HG02678 (cell line): Measurements from ENCODE around the gene PRPS1.
"Not testable (repeated sequence)": the region's sequence is repeated elsewhere in the genome, so short reads cannot be mapped to it uniquely, and the experiment has no call there.

Source experiments
- ATAC-seq: cut with Tn5 transposase; IDR thresholded peaks from one replicate; pipeline ENCODE4 v1.9.1; 2021; ENCODE audit warnings: mild to moderate bottlenecking, moderate library complexity; ENCODE audit not compliant: unreplicated experiment

Gene PRPS1

DNA sequence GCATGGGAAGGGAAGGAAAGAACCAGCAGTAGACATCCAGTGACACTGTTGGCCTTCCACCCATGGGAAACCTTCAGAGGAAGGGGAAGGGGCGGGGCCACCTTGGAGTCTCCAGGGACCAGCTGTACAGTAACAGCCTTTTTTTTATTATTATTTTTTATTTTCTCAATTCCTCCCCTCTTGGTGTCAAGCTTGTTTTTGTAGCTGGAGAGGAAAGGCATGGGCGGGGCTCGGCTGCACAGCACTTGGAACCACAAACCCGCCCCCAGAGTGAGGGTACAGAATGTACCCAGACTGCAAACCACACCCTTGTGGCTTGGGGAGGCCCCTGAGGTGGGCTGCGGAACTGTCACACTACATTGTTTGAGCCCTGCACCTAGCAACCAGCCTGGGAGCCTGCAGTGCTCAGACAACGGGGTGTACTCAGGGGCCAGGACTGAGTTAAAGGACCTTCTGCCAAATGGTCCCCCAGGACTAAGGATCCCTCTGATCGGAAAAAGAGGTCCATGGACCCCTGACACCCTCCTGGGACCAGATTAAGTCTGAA is 45.7 kb downstream of the PRPS1 start:
- peak; percentile 88 for ATAC-seq

GRCh38 chrX:107674480-107675364 is 46.4 kb downstream of the PRPS1 start:
- peak; percentile 5 for ATAC-seq

DNA sequence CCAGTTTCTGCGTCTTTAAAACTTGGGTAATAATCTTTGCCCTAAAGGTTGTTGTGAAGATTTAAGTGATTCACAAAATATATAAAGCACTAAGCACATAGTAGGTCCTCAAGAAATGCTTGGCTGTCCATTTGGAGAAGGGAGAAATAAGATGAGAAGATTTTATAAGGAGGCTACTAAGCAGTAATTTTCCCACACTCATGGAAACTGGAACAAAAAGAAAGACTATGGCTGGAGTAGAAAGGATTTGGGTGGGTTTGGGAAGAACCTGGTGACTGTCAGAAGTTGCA is 47.0 kb downstream of the PRPS1 start:
- no peak for ATAC-seq

GRCh38 chrX:107675823-107676555 is 47.7 kb downstream of the PRPS1 start:
- ATAC-seq = no peak

DNA sequence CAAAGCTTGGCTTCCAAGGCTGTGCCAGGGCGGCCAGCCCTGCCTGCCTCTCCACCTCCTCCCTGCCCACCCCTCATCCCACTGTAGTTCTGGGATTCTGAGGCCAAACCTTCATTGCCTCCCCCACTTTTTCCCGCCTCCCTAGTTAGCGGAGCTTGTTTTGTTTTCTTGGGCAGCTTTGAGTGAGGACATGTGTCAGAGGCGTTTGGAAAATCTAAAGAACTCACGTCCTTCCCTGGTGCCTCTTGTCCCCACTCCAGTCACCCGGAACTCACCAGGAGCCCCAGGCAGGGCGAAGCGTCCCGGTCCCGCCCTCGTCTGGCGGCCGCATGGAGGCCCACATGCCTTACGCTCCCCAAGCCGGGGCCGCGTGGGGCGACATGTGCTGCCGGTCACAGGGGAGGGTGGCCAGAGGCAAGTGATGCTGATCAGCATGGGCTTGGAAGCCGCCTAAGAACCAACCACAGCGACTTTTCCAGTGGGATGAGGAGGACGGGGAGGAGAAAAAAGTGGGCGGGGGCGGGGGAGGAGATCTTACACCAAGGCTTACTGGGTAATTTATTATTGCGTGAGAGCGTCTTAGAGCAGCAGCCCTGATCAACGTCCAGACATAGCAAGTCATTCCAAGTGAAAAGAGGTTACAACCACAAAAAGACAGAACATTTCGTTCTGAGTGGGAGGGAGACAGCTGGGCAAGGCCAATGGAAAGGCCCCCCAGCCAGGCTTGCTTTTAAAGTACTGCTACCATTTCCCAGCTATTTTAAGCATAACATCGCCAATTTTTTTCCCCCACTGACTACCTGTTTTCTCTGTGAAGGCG is 48.5 kb downstream of the PRPS1 start:
- ATAC-seq = peak; percentile 19

- ATAC-seq = no peak
These were observed 49.2 kb downstream of the PRPS1 start for GRCh38 chrX:107677501-107677901.

DNA sequence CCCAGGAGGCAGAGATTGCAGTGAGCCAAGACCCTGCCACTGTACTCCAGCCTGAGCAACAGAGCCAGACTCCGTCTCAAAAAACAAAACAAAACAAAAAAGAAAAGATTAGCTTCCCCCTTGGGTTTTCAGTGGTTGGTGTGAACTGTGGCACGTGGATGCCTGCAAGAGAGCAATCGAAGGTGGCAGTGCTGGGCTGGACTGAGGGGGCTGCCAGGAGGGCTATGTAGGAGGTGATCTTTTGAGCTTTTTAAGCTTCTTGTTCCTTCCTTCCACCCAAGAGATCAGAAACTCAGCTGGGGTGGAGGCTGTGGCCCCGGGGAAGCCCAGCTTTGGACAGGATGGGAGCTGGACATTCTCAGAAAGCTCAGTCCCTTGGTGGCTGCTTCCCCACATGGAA is 49.6 kb downstream of the PRPS1 start:
- ATAC-seq = no peak

- ATAC-seq = no peak
These were observed 50.8 kb downstream of the PRPS1 start for GRCh38 chrX:107678957-107679740.

DNA sequence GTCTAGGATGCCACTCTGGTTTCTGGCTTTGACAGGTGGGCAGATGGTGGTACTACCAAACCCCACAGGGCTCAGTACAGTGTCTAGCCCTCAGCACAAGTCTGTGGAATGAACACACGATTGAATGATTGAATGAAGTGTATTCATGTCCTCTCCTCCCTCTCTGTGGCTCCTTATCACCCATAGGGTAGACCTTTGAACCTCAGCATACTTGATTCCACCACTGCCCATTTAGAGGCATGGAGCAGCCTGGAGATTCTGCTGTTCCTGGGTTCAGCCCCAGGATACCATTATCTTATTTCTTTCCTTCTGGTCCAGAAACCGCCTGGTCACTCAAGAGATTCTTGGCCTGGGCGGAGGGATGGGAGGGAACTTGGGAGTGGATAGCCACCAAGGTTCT is 53.9 kb downstream of the PRPS1 start:
- ATAC-seq = no peak

DNA sequence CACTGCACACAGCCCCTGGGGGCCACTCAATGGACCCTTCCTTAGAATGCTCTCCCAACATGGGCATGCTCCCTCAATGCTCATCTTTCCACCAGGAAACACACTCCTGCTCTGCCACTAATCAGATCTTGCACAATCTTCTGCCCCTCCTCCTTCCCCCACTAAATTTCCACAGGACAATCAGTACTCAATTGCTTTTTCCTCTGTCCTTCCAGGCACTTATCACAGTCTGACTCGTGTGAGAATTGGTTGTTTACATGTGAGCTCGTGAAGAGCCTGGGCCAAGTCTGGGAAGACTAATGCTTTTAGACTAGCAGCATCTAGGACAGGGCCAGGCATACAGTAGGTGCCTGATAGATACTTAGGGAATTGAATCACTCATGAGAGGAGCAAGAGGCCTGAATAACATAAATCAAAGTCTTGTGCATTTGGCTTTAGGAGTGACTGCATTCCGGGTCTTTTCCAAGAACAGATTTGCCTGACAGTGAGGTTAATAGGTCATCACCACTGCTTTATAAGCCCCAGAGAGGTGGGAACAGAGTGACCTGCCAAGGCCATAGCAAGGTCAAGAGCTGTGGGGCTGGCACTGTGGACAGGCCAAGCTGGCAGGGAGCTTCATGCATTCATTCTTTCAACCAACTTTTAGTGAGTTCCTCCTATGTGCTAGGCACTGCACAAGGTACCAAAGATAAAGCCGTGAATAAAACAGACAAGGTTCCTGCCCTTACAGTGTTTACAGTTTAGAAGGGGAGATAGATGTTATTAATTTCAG is 55.0 kb downstream of the PRPS1 start:
- no peak for ATAC-seq

- no peak for ATAC-seq
These were observed 55.6 kb downstream of the PRPS1 start for GRCh38 chrX:107683931-107684330.

DNA sequence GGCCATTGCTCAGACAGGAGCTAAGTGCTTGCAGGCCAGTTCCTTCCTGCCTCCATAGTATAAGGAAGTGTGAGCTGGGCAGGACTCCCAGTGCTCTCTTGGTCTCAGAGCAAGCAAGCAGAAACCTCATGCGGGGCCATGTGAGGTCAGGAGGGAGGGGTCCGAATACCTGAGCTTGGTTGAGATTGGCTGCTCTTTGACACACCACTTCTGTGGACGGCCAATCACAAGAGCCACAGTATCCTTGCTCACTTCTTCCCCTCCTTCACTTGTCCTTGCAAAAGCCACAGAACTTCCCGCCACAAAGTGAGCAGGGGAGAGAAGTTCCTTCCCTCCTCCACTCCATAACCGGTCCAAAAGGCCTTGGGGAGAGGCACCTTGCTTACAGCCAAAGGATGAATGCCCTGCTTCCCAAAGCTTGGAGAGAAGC is 56.7 kb downstream of the PRPS1 start:
- peak; percentile 93 for ATAC-seq

DNA sequence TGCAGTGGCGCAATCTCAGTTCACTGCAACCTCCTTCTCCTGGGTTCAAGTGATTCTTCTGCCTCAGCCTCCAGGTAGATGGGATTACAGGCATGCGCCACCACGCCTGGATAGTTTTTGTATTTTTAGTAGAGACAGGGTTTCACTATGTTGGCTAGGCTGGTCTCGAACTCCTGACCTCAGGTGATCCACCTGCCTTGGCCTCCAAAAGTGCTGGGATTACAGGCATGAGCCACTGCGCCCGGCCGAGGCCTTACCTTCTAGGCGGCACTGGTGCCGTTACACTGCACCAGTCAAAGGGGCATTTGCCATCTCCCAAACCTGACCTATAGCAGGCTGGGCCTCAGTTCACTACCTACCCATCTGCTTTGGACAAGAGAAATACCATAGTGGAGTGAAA is 57.3 kb downstream of the PRPS1 start:
- not testable (repeated sequence) for ATAC-seq

- ATAC-seq = no peak
These were observed 57.7 kb downstream of the PRPS1 start for GRCh38 chrX:107686026-107686425.

DNA sequence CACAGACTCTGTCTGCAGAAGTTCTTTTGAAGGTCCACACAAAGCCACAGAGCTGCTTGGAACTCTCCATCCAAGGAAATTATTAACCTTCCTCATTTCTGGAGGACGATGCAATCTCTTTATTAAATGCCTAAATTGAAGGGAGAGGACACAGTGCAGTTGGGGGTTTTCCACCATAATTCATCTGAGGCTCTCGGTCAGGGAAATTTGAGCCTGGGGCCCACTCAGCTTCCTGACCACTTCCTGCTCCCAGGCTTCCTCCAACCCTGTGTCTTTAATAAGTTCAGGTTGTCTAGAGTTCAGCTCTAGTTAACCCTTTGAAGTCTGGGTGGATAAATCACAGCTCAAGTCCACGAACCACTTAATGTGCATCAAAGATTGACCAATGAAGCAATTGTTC is 58.5 kb downstream of the PRPS1 start:
- no peak for ATAC-seq

- ATAC-seq = no peak
These were observed 59.1 kb downstream of the PRPS1 start for GRCh38 chrX:107687445-107687844.

GRCh38 chrX:107691024-107691448 is 62.7 kb downstream of the PRPS1 start:
- ATAC-seq = no peak

DNA sequence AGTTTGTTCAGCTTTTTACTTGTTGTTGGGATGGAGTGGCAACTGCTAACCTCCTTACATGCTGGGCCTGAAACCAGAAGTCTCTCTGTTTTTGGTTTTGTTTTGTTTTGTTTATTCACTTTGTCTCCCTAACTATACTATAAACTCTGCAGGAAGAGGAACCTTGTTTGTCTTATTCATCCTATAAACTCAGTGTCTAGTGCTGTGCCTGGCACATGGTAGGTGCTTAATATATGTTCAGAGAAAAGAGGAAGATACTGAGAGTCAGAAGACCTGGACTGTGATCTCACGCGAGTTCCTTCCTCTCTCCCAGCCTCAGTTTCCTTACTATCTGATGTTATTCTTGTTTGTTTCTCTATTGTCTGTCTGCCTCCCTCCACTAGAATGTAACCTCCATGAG is 71.3 kb downstream of the PRPS1 start:
- no peak for ATAC-seq

DNA sequence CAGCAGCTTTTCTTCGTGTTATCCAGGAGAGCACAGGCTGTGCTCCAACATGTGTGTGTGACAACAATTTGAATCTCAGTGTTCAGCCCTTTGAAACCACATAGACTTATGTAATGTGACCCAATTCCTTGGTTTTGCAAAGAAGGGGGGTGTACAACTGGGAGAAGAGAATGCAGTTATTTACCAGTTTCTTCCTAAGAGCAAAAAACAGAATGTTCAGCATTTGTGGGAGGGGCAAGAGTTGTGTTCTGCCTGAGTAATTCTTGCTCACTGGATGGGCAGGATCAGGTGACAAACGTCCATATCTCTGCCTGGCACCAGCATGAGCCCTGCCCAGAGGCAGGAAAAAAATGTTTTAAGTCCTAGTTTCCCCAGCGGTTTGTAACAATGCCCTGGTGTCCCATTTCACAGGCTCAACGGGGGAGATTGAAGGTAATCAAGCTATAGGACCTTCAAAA is 72.0 kb downstream of the PRPS1 start:
- ATAC-seq = no peak
